Measurements from ENCODE around the gene POLG.
"Not testable (repeated sequence)": the region's sequence is repeated elsewhere in the genome, so short reads cannot be mapped to it uniquely, and the experiment has no call there.

The POLG gene

DNA sequence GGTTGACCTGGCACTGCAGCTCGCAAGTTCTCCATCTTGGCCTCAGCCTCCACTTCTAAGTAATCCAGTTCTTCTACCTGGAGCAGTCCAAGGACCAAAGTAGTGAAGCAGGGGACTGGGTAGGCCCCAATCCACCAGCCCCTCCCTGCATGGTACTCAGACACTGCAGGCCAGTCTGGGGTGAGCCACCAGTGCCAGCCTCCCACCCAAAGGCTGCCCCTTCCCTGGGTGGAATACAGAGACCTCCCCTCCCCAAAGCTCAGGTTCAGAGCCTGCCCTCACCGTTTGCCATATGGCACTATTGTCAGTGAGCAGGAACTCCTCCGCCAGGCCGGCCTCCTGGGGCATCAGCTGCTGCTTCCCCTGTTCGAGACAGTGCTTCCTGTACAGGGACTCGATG, 10.8 kb downstream of the POLG start:
- no peak for DNase-seq

DNA sequence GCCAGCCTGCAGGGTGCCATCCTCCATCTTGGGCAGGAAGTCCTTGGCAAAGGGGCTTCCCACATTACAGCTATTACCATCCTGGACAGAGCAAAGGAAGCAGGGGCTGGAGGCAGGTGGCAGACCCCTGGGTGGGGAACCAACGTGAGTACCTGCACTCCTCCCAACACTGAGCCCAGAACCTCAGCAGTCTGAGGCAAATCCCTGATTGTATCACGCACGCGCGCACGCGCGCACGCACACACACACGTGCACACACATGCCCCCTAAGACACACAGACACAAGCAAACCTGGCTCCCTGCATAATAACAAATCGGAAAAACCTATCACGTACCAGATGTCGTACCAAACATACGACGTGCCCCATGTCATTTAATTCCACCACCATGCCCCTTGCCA, 11.8 kb downstream of the POLG start:
- no peak for DNase-seq

DNA sequence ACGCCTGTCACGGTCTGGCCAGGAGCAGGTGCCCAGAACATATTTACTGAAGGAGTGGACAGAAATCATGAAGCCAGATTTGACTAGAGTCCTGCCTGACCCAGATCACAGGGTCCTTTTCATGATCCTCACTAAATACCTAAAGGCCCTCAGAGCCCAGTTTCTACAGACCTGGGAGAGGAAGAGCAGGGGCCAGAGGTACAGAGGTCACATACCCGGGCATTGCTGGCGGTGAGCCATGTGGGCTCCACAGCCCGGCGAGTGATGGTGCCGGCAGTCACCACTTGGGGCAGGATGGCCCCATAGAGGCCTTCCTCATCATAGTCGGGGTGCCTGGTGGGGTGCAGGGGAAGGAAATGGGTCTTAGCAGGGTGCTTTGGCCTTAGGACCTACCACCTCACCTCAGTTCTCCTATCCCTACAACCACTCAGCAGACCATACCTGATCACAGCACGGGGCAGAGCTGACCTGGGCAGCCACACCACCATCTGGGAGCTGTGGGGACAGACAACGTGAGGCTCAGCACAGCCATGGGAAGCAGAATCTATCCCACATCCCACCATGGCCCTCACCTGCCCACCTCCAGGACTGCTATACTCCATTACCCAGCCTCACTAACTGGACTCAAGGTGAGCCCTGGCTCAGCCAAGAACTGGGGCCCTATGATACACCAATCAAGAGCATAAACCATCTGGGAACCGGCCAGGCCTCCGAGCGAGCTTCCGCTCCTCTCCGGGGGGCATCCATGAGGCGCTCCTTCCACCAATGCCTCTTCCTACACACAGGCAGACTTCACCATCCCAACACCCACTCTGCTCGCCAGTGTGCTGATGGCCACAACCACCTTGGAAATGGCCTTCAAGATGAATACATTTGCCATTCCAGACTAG, 12.9 kb downstream of the POLG start:
- DNase-seq: no peak

DNA sequence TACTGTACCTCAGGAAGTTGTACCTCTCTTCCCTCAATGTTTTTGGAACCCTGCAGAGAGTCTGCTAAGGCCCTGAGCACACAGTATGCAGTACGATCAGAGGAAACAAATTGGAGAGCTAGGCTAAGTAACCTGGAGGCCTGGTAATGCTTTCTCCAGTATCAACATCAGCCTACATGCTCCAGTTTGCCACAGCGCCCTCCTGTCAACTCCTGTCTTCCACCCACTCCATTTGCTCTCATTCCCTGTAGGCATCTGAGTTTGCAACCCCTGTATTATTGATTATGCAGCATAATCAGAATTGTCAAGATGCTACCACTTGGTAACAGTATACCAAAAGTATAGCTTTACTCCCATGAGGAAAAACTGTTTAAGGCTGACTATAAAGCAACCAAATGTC, 14.4 kb downstream of the POLG start:
- no peak for DNase-seq

DNA sequence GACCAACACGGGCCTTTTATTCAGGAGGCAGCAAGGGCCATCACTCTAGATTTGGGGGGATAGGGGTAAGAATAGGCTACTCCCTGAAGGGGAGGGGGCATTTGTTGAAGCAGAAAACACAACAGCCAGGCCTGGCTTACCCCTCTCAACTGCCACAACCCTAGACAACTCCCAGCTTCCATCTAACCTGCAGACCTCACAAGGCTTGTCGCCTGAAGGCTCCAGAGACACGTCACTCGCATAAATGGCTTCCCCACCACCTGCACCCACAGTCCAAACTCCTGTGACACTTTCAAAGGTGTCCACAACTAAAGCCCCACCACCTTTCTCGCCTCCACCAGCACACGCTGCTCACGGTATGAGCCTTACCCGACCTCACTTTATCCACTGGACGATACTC, 14.9 kb downstream of the POLG start:
- no peak for DNase-seq

DNA sequence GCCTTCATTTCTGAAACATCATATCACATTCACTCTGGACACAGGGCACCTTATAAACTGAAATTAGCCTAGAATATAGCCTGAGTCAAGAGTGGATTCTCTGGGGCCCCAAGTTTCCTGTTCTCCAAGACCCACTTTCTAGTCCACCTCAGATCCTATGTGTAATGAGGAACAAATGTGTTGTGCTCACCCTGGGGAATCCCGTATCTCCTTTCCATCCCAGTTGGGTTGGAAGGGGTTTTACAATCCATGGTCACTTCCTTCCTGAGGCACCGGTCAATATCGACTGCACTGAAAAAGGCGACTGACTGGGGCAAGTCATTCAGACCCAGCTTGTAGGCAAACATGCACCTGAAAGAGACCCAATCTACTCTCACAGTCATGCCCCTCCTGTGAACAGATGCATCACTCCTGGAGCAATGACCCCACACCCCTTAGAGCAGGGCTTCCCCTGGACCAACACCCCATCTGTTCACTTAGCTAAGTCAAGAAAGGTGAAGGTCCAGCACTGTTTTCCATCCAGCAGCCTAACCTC, 17.4 kb downstream of the POLG start:
- no peak for DNase-seq

DNA sequence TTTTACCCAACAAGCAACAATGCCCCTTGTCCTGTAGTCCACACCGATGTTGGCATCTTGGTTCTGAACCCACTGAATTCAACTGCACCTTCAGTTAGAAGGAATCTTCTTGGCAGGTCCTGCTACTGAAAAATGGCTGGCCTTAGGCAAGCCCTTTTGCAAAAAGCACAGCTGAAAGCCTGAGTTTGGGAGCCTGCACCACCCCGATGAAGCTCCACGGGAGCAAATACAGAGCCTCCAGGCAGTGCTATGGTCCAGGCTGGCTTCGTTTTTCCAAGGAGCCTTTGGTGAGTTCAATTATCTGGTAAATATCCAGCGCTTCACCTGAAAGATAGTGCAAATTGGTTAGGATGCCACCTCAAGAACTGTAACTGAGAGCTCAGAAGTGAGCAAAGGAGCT, 18.1 kb downstream of the POLG start:
- DNase-seq: no peak

DNA sequence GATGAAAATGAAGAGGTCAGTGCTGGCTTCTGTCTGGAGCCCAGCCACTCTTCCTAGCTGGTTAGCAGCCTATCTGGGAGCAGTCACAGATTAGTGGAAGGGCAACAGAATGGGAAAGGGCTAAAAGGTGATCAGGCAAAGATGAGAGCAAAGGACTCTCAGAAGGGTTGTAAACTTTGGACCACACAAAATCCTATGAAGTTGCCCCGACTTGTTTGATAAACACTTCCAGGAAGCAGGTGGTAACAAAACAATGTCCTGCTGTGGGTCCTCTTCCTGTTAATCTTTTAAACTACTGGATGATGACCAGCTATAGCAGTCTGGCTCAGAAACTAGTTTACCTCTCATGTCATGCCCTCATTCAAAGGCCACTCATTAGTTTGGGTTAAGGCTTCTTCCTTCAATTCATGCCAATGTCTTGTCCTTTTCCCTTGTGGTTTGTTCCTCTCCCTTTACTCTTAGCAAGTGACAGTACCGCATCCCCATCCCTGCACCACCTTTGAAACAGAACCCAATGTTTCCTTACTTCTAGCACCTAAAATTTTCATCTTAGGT, 19.2 kb downstream of the POLG start:
- no peak for DNase-seq

DNA sequence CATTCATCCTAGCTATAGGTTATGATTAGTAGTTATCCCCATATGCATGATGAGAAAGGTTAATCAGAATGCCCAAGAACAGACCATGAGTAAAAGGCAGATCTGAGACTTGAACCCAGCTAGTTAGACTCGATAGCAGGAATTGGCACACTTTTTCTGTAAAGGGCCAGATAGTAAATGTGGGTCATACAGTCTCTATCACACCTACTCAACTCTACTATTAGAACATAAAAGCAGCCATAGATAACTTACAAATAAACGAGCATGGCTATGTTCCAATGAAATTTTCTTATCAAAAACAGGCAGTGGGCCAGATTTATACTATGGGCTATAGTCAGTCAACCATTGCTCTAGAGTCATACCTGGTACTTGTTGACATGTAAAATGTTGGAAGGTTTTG, 24.6 kb downstream of the POLG start:
- DNase-seq: no peak

DNA sequence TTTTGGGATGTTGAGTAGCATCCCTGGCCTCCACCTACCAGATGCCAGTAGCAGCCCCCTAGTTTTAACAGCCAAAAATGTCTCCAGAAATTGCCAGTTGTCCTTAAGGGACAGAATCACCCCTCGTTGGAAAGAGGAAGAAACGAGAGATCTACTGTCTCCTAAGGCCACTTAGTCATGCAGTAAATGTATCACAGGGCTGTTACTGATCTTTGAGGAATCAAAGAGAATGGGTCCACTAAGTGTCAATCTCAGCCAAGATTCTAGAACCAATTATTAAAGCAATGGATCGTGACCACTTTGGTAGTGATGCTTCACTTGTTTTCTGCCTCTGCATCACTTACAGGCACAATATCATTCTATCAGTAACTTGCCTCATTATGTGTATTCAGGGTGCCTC, 26.4 kb downstream of the POLG start:
- no peak for DNase-seq

DNA sequence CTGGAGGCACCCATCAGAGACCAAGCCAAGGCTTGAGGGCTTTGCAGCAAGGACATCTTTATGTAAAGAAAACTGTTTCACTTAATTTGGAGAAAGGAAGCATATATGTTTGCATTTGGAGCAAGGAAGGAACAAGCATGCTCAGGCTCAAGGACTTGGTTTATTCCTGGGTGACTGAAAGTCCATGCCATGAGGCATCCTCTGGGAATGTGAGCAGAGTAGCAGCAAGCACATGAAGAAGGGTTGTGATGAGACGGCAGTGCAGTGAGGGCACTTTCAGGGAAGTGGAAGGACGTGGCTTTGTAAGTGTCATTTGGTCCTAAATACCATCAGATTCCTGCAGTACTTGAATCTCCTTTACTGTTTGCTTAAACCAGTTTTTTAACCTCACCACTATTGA, 26.8 kb downstream of the POLG start:
- DNase-seq: no peak

DNA sequence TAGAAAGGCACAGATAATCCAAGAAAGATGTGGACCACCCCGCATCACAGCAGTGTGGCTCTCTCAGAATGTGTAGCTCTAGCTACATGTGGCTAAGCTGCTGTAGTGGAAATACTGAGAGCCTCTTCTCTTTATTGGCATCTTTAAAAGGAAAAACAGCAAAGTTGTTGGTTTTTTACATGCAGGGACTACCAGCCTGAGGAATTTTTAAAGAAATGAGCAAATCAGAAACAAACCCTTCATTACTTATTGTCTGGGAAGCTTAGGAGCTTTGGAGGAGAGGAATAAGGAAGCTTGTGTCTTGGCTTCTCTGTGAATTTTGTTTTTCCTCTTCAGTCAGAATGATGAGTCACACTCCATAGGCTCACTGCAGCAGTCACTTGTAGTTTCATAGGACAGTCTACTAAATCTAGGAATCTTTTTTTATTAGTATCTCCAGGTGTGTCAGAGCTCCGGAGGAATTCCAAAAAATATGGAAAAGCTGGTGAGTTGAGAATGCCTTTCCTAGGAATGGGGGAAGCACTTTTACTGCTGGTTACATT, 27.5 kb downstream of the POLG start:
- no peak for DNase-seq

DNA sequence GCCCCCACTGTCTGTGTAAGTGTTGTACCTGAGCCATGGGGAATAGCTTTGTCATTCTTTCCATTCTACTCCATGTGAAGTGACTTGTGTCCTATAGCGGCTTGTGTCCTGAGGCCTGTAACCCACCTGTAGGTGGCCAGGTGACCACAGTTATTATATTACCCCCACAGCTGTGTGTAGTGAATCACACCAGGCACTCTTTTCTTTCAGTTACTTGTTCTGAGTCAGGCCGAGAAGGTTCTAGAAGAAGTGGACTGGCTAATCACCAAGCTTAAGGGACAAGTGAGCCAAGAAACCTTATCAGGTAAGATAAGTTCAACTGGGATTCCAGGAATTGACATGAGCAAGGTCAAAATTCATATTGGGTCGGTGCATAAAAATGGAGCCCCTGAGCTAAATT, 29.2 kb downstream of the POLG start:
- DNase-seq: no peak

DNA sequence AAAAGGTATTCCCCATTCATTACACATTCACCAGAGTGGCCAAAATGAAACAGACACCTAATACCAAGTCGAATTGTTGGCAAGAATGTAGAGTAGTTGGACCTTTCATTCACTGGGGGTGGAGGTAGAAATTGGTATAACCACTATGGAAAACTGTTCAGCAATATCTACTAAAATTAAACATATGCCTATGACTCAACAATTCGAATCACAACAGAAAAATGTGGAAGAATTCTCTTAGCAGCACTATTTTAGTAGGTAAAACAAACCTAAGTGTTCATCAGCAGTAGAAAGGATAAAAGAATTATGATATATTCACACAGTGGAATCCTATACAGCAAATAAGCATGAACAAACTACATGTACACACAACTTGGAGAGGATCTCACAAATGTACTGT, 30.6 kb downstream of the POLG start:
- no peak for DNase-seq

DNA sequence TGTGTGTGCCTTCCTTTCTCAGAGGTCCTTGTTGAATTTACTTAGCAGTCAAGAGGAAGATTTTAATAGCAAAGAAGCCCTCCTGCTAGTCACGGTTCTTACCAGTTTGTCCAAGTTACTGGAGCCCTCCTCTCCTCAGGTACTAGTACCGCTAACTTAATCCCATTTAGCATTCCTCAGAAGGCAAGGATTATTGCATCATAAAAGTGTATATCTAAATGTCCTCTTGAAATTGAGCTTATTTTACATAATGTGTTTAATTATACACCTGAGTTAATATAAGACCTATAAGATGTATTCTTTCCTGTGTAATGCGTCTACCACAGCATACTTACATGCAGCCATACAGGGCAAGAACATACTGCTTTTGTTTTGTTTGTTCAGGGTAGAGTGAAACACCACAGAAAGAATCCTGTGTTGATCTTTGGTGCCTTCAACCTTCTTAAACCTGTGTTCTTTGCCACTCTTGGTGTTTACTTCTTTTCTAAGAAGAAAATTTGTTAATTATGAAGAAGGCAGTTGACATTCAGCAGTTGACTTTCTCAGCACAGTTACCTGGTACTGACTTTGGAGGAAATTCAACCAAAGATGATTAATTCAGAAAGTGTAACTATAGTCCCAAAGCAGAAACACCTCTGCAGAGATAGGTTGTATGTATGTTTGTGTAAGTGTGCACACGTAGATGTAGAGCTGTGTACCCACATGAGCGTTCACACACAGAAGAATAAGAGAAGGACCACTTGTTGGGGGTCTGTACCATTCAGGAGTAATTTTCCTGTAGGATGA, 33.1 kb downstream of the POLG start:
- no peak for DNase-seq

DNA sequence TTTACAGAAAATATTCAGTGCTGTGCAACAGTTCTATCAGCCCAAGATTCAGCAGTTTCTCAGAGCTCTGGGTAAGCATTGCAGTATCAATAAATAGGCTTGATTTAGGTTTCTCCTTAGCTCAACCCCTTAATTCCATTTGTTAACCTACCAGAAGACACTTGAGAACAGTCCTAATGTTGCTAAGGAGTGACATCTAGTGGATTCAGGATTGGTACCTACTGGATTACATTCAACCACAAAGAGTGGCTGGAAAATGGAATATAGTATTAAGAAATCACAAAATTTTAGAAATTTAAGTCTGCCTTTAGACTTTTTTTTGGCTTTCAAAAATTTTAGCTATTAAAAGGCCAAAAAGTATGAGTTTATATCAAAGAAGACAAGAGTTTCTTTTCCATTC, 34.7 kb downstream of the POLG start:
- no peak for DNase-seq

DNA sequence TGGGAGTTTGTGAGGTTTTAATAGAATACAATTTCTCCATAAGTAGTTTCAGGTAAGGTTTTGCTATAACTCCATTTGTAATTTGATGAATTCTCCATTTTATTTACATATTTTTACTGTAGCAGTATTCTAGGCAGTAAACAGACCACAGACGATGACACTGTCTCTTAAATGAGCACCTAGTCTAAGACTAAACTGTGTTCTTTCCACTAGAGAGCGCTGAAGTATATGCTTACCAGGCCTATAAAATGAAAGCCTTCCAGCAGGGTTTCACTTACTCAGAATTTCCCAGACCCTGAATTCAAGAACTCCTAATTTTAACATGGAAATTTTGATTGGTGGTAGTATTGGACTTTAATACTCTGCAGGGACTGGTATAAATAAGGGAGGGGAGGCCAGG, 41.6 kb downstream of the POLG start:
- no peak for DNase-seq

DNA sequence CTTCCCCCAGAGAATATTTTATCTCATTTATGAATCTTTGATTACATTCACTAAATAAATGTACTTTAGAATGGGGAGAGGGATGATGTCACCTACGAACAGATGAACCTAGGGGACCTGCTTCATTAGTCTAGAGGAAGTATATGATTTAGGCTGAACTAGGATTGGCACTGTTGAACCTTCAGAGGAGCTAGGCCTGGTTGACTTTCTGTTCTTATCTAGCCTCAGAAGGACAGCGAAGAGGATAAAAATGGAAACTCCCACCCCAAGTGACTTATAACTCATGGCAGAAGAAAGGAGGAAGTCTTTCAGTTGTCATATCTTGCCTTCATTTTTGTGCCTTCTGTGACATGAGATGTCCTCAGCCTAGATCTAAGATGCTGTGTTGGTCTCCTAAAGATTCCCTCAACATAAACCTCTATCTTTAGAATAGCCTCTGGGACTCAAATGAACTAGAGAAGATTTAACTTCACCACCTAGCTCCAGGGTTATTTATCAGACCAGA, 42.6 kb downstream of the POLG start:
- no peak for DNase-seq

DNA sequence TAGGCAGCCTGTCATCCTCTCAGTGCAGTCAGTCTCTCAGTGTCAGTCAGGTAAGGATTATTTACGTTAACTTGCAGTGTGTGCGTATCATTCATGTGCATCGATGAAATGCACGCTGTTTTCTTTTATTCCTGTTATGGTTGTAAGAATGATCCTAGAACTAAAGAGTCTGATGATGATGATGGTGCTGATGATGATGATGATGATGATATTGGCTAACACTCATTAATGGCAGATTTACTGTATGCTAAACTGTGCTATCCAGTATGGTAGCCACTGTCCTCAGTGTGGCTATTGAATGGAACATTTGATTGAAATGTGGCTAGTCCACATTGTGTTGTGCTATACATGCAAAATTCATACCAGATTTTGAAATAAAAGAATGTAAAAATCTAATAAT, 51.4 kb downstream of the POLG start:
- no peak for DNase-seq

DNA sequence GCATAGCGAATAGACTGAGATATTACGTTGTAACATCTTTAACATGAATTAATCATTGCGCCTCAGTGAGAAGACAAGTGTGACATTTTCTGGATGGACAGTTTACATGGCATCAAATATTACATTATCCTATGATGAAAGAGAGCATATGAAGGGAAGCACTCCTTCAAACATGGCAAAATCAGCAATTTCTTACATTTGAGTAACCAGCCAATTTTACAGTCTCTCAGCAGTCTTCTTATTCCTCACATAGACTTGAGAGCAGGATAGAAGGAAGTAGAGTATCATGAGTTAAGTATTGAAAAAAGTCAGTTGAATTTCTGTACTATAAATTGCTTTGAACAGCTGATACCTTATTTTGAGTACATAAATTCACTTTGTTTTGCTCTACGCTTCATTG, 52.0 kb downstream of the POLG start:
- no peak for DNase-seq

DNA sequence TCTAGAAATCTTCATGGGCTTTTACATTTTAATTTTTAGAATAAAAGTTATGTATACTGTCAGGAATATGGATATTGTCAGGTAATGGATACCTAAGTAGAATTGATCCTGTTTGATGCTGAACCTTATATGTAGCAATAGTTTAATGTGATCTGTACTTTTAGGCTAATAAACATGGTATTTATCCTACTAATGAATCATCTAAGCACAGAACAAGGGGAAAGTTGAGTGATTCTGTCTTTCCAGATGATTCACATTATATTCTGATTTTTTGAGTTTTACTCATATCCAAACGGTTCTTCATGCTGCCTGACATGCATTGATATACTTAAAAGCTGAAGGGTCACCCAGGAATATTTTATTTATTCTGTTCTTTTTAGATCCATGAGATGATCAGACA, 56.3 kb downstream of the POLG start:
- no peak for DNase-seq

DNA sequence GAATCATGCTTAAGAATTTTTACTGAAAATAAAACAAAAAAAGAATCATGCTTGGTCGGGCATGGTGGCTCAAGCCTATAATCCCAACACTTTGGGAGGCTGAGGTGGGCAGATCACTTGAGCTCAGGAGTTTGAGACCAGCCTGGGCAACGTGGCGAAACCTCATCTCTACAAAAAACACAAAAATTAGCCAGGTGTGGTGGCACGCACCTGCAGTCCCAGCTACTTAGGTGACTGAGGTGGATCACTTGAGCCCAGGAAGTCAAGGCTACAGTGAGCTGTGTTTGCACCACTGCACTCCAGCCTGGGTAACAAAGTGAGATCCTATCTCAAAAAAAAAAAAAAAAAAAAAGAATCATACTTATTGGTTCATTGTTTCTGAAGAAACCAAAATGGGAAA, 57.3 kb downstream of the POLG start:
- not testable (repeated sequence) for DNase-seq
